Tibial artery (tissue), 4 donors: ENCODE results near the gene BTRC.

Source experiments
- DNase-seq, 2 donors: peaks; one replicate each; pipeline ENCODE4 v3.0.0-alpha.2; 2019
- H3K27ac ChIP-seq, 2 donors: fragments of 200-600 bp; sonication (generic) in 1 of 2; 1 replicate in 1 of 2; 2 replicates in 1 of 2; pipeline ENCODE4 v1.5.1; 2018 to 2019; ENCODE audit warnings: mild to moderate bottlenecking in 1 of 2
- H3K27me3 ChIP-seq, 2 donors: fragments of 200-600 bp; sonication (generic) in 1 of 2; one replicate each; pipeline versions ENCODE4 v1.5.1 to v1.6.0; 2016 to 2019
- H3K36me3 ChIP-seq, 3 donors: fragments of 200-600 bp; sonication (generic) in 2 of 3; one replicate each; pipeline ENCODE4 v1.5.1; 2016 to 2019; ENCODE audit warnings: mild to moderate bottlenecking in 2 of 3
- H3K4me1 ChIP-seq, 4 donors: fragments of 200-600 bp; sonication (generic) in 2 of 4; 1 replicate in 3 of 4; 2 replicates in 1 of 4; pipeline ENCODE4 v1.5.1; 2016 to 2019
- H3K4me3 ChIP-seq, 2 donors: fragments of 200-600 bp; sonication (generic) in 1 of 2; 1 replicate in 1 of 2; 2 replicates in 1 of 2; pipeline ENCODE4 v1.5.1; 2018 to 2019; ENCODE audit warnings: mild to moderate bottlenecking in 2 of 2
- H3K9me3 ChIP-seq, 3 donors: fragments of 200-600 bp; sonication (generic) in 1 of 3; one replicate each; pipeline ENCODE4 v1.5.1; 2016 to 2019
- intact Hi-C: fragments of 100-400 bp; cut with DNase I; formaldehyde crosslinking; loops from one replicate; pipeline ENCODE4 v1.15.0; 2023; ENCODE audit warnings: low total_unique reads
- TF ChIP-seq, protein P1 (sequence below), 2 experiments: fragments of 200-600 bp in 1 of 2; fragments of 450-650 bp in 1 of 2; IDR thresholded peaks; one replicate each; pipeline ENCODE4 v1.5.1; 2017 to 2019; ENCODE audit warnings: antibody characterized with exemption in 2 of 2, mild to moderate bottlenecking in 1 of 2, moderate library complexity in 1 of 2

The BTRC gene

DNA sequence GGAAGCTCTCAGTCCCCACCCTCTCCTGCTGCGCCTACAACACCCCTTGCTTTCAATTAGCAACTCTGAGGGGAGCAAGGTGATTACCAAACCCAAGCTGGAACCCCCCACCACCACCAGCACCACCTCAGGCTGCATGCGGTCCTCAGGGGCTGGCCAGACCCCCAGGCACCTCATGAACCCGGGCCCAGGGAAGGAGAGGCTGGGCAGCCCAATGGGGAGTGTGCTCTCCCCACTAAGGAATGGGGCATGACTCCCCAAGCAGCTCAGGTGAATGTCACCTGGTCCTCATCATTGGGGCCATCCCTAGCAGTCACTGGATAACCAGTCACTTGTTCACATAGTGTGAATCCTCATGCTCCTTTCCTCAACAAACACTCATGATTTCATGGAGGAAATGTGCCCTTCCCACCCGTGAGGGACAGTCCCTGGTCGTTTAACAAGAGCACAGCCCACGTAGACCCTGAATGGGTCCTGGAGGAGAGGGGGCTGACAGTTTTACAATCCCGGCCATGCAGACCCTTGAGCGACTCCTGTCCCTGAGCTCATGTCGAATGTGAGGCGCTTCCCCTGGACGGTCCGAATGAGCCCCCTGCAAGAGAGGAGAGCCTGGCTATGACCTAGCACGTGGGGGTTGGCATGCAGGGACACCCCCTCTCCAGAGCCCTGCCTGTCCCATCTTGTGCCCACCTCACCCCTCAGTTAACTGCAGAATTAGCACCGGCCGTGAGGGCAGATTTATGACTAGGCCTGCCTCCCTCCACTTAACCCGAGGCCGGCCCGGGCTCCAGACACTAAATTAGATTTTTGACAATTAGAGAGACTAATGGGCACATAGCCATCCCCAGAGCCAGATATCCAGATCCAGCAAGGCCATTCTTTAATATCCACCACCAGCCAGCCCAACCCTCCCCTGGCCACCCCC, 205.0 kb downstream of the BTRC start:
- Histone ChIP-seq H3K4me1 (peaks cover 0 to 4% (median 0%) of the 10 kb centered on the region in 4 donors), H3K27me3 (peaks cover 0 to 44% of the 10 kb centered on the region in 2 donors), H3K36me3 (peaks cover 0 to 20% (median 6%) of the 10 kb centered on the region in 3 donors), H3K27ac (no peak overlapping the region), H3K4me3 (no peak overlapping the region), H3K9me3 (no peaks in the 10 kb centered on the region)
- intact Hi-C loops: no loop called here
- DNase-seq: no peak
- TF ChIP-seq, protein P1, sequence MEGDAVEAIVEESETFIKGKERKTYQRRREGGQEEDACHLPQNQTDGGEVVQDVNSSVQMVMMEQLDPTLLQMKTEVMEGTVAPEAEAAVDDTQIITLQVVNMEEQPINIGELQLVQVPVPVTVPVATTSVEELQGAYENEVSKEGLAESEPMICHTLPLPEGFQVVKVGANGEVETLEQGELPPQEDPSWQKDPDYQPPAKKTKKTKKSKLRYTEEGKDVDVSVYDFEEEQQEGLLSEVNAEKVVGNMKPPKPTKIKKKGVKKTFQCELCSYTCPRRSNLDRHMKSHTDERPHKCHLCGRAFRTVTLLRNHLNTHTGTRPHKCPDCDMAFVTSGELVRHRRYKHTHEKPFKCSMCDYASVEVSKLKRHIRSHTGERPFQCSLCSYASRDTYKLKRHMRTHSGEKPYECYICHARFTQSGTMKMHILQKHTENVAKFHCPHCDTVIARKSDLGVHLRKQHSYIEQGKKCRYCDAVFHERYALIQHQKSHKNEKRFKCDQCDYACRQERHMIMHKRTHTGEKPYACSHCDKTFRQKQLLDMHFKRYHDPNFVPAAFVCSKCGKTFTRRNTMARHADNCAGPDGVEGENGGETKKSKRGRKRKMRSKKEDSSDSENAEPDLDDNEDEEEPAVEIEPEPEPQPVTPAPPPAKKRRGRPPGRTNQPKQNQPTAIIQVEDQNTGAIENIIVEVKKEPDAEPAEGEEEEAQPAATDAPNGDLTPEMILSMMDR (IDR thresholded peaks at IDR 0.05): no peak

DNA sequence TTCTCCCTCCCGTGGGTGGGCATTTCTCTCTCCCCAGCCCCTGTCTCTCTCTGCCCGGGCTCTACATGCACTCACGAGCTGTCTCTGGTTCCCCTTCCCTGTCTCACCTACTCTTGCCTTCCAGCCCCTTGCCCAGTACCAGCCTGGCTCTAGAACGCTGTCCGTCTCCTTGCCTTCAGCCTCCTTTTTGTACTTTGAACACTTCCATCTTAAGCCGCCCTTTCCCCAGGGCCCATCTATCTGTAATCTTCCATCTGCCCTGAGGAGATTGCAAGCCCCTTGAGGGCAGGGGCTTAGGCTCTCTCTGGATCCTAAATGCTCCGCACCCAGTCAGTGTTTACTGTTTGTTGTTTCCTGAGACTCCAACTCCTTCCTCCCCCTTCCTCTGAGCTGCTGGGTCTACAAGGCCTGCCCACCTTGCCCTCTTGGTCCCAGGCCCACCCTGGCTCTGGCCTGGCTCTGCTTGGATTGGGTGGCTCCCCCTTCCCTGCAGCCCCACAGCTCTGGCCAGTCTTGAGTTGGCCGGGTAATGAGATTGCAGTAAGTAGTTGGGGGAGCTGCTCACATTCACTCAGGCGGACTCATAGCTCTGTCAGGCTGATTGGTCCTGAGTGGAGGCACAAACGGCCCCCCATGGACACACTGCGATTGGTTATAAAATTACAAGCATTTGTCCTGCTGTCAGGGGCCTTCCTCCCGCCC, 205.8 kb downstream of the BTRC start:
- intact Hi-C loops: loop anchor here (10.0 kb wide), 1 partner anchor 285 kb away; no protein-coding TSS in a partner anchor
- H3K9me3 ChIP-seq: no peaks in the 10 kb centered on the region

DNA sequence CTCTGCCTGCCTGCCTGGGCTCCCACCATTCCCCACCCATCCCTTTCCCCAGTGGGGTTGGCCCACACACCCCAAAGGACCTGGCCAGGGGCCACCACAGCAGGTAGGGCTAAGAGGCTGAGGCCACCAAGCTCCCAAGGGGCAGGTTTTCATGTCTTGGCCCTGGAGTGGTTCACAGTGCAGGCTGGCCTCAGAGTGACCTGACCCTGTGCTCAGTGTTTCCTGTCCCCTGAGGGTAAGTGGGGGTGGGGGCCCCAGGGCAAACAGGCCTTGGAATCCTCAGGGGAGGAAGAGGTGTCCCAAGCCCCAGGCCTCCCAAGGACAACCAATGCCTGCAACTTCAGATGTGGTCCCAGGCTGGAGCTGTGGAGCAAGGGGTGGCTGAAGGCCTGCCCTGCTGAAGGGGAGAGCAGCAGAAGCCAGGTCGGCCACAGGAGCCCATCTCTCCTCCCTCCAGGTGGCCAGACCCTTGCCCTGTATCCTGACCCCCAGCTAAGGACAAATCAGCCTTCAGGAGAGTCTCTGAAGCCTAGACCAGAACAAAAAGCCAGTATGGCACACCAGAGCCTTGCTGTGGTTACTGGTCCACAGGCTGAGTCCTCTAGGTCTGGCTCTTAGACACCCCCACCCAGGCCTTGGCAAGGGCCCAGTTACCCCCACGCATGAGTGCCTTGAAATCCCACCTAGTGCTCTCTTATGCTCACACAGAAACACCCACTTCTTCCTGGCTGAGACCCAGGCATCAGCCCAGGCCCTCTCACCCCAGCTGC, 206.5 kb downstream of the BTRC start:
- H3K27ac ChIP-seq: no peak overlapping the region
- intact Hi-C loops: loop anchor here (10.0 kb wide), 1 partner anchor 286 kb away; no protein-coding TSS in a partner anchor
- peaks cover 0 to 4% (median 0%) of the 10 kb centered on the region in 4 donors for H3K4me1 ChIP-seq
- peak; percentile 13 to 51 for DNase-seq
- no peaks in the 10 kb centered on the region for H3K9me3 ChIP-seq
- TF ChIP-seq, protein P1 (IDR thresholded peaks at IDR 0.05): no peak
- H3K36me3 ChIP-seq: peaks cover 0 to 6% (median 0%) of the 10 kb centered on the region in 3 donors
- H3K27me3 ChIP-seq: peaks cover 0 to 59% of the 10 kb centered on the region in 2 donors
- H3K4me3 ChIP-seq: no peak overlapping the region

More for the DNA sequence above, 205.8 kb downstream of the BTRC start:
- H3K4me1 ChIP-seq: peaks cover 0 to 4% (median 0%) of the 10 kb centered on the region in 4 donors
- DNase-seq: peak in 1 of 2 donors; percentile 3
- peaks cover 0 to 52% of the 10 kb centered on the region in 2 donors for H3K27me3 ChIP-seq
- peaks cover 0 to 12% (median 0%) of the 10 kb centered on the region in 3 donors for H3K36me3 ChIP-seq
- H3K4me3 ChIP-seq: no peak overlapping the region
- TF ChIP-seq, protein P1 (IDR thresholded peaks at IDR 0.05): no peak
- no peak overlapping the region for H3K27ac ChIP-seq

DNA sequence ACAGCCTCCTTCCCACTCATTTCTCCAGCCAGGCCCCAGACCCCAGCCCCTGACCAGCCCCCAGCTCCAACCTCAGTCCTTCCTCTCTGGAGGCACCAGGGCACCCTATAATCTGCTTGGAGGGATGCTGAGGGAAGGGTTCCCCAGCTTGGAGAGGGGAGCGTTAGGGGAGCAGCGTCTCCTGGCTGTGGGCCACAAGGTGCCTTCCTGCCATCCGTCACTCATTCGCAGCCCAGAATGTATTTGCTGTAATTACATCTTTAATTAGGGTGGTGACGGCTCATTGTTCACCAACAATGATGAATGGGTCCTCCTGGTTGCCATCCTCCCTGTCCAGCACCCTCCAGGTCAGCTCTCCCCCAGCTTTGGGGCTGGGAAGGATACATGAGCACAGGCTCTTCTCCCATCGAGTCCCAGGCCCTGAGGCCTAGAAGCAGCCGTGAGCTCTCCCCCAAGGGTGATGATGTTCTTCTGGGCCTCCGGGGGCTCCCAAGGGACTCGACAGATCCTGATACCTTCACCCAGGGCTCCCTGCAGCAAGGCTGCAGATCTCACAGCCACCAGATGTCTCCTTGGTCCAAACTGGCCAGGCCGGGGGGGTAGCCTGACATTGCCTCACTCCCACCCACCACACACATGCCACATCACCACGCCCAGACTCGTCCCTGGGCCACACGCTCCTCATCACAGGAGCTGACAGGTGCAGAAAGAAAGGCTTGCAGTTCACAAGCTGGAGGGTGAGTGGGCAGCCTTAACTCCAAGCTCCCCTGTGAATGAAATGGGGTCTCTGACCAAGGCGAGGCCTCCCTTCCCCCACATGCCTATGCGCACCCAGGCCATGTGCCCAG, 207.3 kb downstream of the BTRC start:
- DNase-seq: no peak
- H3K27ac ChIP-seq: no peak overlapping the region
- H3K4me3 ChIP-seq: no peak overlapping the region
- TF ChIP-seq, protein P1 (IDR thresholded peaks at IDR 0.05): no peak
- peaks cover 0 to 67% of the 10 kb centered on the region in 2 donors for H3K27me3 ChIP-seq
- intact Hi-C loops: loop anchor here (10.0 kb wide), 1 partner anchor 286 kb away; no protein-coding TSS in a partner anchor
- peaks cover 0 to 6% (median 2%) of the 10 kb centered on the region in 4 donors for H3K4me1 ChIP-seq
- no peaks in the 10 kb centered on the region for H3K9me3 ChIP-seq
- no peaks in the 10 kb centered on the region for H3K36me3 ChIP-seq
